GM23338 (cell line): ENCODE measurements around the gene NGF. TPM values are rescaled to one million over a fixed set of nuclear protein-coding genes. Genes with fewer than 3 reads are reported as not detected.

Experiments
- ATAC-seq: fragments of 200-7000 bp; cut with Tn5 transposase; 3 replicates; pipeline ENCODE4 v1.9.1; 2020
- DNase-seq: peaks from one replicate; pipeline ENCODE4 v3.0.0-alpha.2; 2015; ENCODE audit warnings: low spot score
- H2AFZ ChIP-seq: fragments of 200-600 bp; sonication (generic); 2 replicates; pipeline ENCODE4 v1.8.0; 2016; ENCODE audit warnings: antibody characterized with exemption, mild to moderate bottlenecking, moderate library complexity
- H3F3A ChIP-seq: fragments of 200-600 bp; sonication (generic); replicated peaks from 2 replicates; pipeline ENCODE4 v1.8.0; 2017; ENCODE audit warnings: antibody characterized with exemption, mixed run types, low read depth
- H3K27ac ChIP-seq: fragments of 200-600 bp; sonication (generic); 2 replicates; pipeline ENCODE4 v1.6.1; 2016; ENCODE audit warnings: low read depth
- H3K27me3 ChIP-seq: fragments of 200-600 bp; sonication (generic); 2 replicates; pipeline ENCODE4 v1.8.0; 2016; ENCODE audit warnings: mild to moderate bottlenecking, mixed run types, moderate library complexity; ENCODE audit not compliant: insufficient read depth
- H3K36me3 ChIP-seq: fragments of 200-600 bp; sonication (generic); 2 replicates; pipeline ENCODE4 v1.8.0; 2016; ENCODE audit warnings: mild to moderate bottlenecking; ENCODE audit not compliant: insufficient read depth
- H3K4me1 ChIP-seq: fragments of 200-600 bp; sonication (generic); 2 replicates; pipeline ENCODE4 v1.8.0; 2016; ENCODE audit warnings: mild to moderate bottlenecking, moderate library complexity; ENCODE audit not compliant: insufficient read depth
- H3K4me2 ChIP-seq: fragments of 200-600 bp; sonication (generic); 2 replicates; pipeline ENCODE4 v1.7.1; 2017; ENCODE audit warnings: mixed run types
- H3K4me3 ChIP-seq: fragments of 200-600 bp; sonication (generic); 2 replicates; pipeline ENCODE4 v1.6.1; 2016; ENCODE audit warnings: mixed run types
- H3K79me2 ChIP-seq: fragments of 200-600 bp; sonication (generic); replicated peaks from 2 replicates; pipeline ENCODE4 v1.8.0; 2017; ENCODE audit warnings: mild to moderate bottlenecking; ENCODE audit not compliant: insufficient read depth
- H3K9me2 ChIP-seq: fragments of 200-600 bp; sonication (generic); 2 replicates; pipeline ENCODE4 v1.8.0; 2017; ENCODE audit not compliant: insufficient read depth
- H4K20me1 ChIP-seq: fragments of 200-600 bp; sonication (generic); replicated peaks from 2 replicates; pipeline ENCODE4 v1.8.0; 2017; ENCODE audit warnings: mild to moderate bottlenecking; ENCODE audit not compliant: insufficient read depth
- H3K27ac Mint-ChIP-seq: 2 replicates; pipeline ENCODE4 v1.8.0; 2020; ENCODE audit warnings: inconsistent platforms, mild to moderate bottlenecking, moderate library complexity, mixed read lengths
- H3K27me3 Mint-ChIP-seq: 3 replicates; pipeline ENCODE4 v1.8.0; 2022; ENCODE audit warnings: low read depth, mild to moderate bottlenecking, moderate library complexity, mixed read lengths, inconsistent platforms; ENCODE audit not compliant: insufficient read depth, poor library complexity
- H3K36me3 Mint-ChIP-seq: 3 replicates; pipeline ENCODE4 v1.8.0; 2021; ENCODE audit warnings: low read depth, mild to moderate bottlenecking, inconsistent platforms, moderate library complexity, mixed read lengths
- H3K4me1 Mint-ChIP-seq: 3 replicates; pipeline ENCODE4 v1.8.0; 2020; ENCODE audit warnings: mild to moderate bottlenecking, inconsistent platforms, mixed read lengths
- H3K4me3 Mint-ChIP-seq: 3 replicates; pipeline ENCODE4 v1.8.0; 2021; ENCODE audit warnings: moderate library complexity, mild to moderate bottlenecking, inconsistent platforms, mixed read lengths
- H3K9me3 Mint-ChIP-seq: 3 replicates; pipeline ENCODE4 v1.8.0; 2020; ENCODE audit warnings: moderate library complexity, mild to moderate bottlenecking, inconsistent platforms, mixed read lengths
- CREB1 ChIP-seq: fragments of 250-450 bp; sonication (Bioruptor Pico); IDR thresholded peaks from 2 replicates; pipeline ENCODE4 v1.5.0; 2020; ENCODE audit warnings: low read depth, mild to moderate bottlenecking, moderate library complexity
- EZH2 ChIP-seq: fragments of 200-600 bp; sonication (generic); IDR thresholded peaks from one replicate; pipeline ENCODE4 v1.8.0; 2017; ENCODE audit warnings: antibody characterized with exemption, mild to moderate bottlenecking, low read depth; ENCODE audit not compliant: unreplicated experiment
- EZH2phosphoT487 ChIP-seq: fragments of 200-600 bp; sonication (generic); IDR thresholded peaks from one replicate; pipeline ENCODE4 v1.8.1; 2018; ENCODE audit warnings: antibody characterized with exemption; ENCODE audit not compliant: unreplicated experiment
- JUNB ChIP-seq: IDR thresholded peaks from one replicate; pipeline ENCODE4 v1.6.1; 2016; ENCODE audit warnings: antibody characterized with exemption; ENCODE audit not compliant: unreplicated experiment
- NANOG ChIP-seq: IDR thresholded peaks from 2 replicates; pipeline ENCODE4 v1.6.1; 2016; ENCODE audit warnings: antibody characterized with exemption, borderline replicate concordance
- POLR2AphosphoS5 ChIP-seq: IDR thresholded peaks from 2 replicates; pipeline ENCODE4 v1.6.1; 2016; ENCODE audit warnings: antibody characterized with exemption, low read depth
- STAT1 ChIP-seq: IDR thresholded peaks from one replicate; pipeline ENCODE4 v1.6.1; 2016; ENCODE audit warnings: antibody characterized with exemption; ENCODE audit not compliant: unreplicated experiment
- ZNF114 ChIP-seq: fragments of 250-450 bp; sonication (Bioruptor Pico); IDR thresholded peaks from 2 replicates; pipeline ENCODE4 v1.5.0; 2020; ENCODE audit warnings: mild to moderate bottlenecking, moderate library complexity
- ZNF331 ChIP-seq: fragments of 250-450 bp; sonication (Bioruptor Pico); IDR thresholded peaks from 2 replicates; pipeline ENCODE4 v1.5.0; 2020; ENCODE audit warnings: low read depth, mild to moderate bottlenecking, moderate library complexity
- polyA plus RNA-seq: library from polyadenylated mRNA; unstranded; fragments of >200 nt; fragmentation: Nextera tagmentation; extraction: Ambion mirVana; gene quantifications from 2 replicates; pipeline ENCODE4 v1.2.1, GENCODE V29; 2016
- total RNA-seq: library from RNA; depleted of rRNA; stranded (reverse); fragments of >200 nt; shearing (Covaris generic); gene quantifications from 2 replicates; pipeline ENCODE4 v1.2.3, GENCODE V29; 2014
- TF ChIP-seq, protein P1 (sequence below): fragments of 250-450 bp; sonication (Bioruptor Pico); IDR thresholded peaks from 2 replicates; pipeline ENCODE4 v1.5.0; 2020; ENCODE audit warnings: mild to moderate bottlenecking, moderate library complexity
- TF ChIP-seq, protein P2 (sequence below): IDR thresholded peaks from one replicate; pipeline ENCODE4 v1.6.1; 2018; ENCODE audit warnings: antibody characterized with exemption; ENCODE audit not compliant: unreplicated experiment
- TF ChIP-seq, protein P3 (sequence below): IDR thresholded peaks from 2 replicates; pipeline ENCODE4 v1.6.1; 2016; ENCODE audit warnings: antibody characterized with exemption
- TF ChIP-seq, protein P4 (sequence below), 2 experiments: fragments of 200-600 bp in 1 of 2; sonication (generic) in 1 of 2; conservative IDR thresholded peaks; 2 replicates each; pipeline versions ENCODE4 v1.5.1 to v1.6.1; 2016 to 2017; ENCODE audit warnings: antibody characterized with exemption in 2 of 2, low read depth in 2 of 2, mild to moderate bottlenecking in 2 of 2, moderate library complexity in 1 of 2

NGF gene
- total and polyA plus RNA-seq, 2 experiments from 2014 or later = 0.28 to 0.92 TPM

DNA sequence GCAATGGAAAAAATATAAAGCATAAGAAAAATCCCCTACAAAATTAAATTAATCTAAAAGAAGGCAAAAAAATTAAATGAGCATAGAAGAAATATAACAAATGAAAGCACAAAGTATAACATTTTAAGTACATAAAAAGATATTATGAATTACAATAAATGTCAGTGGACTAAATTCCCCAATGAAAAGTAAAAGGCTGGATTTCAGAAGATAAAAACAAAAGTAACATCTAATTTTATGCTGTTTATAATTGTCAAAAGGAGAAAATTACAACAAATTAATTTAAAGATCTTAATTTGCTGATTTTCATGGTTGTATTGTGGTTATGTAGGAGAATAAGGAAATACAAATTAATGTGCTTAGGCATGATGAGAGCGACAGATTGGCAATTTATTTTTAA lies 92.8 kb downstream of the NGF start:
- DNase-seq = no peak
- ATAC-seq = no peak
- Histone ChIP-seq H3F3A (no peaks in the 10 kb centered on the region), H3K36me3 (no peaks in the 10 kb centered on the region), H4K20me1 (no peaks in the 10 kb centered on the region), H3K79me2 (no peaks in the 10 kb centered on the region), H3K9me2 (peaks cover 7% of the 10 kb centered on the region; the same call in 1 of the 2 replicates), H3K4me2 (no peak overlapping the region), H2AFZ (no peak overlapping the region), H3K27me3 (no peaks in the 10 kb centered on the region), H3K27ac (no peak overlapping the region), H3K4me1 (no peaks in the 10 kb centered on the region), H3K4me3 (no peak overlapping the region)
- no peak for TF ChIP-seq STAT1
- TF ChIP-seq POLR2AphosphoS5 = no peak
- TF ChIP-seq, protein P1, sequence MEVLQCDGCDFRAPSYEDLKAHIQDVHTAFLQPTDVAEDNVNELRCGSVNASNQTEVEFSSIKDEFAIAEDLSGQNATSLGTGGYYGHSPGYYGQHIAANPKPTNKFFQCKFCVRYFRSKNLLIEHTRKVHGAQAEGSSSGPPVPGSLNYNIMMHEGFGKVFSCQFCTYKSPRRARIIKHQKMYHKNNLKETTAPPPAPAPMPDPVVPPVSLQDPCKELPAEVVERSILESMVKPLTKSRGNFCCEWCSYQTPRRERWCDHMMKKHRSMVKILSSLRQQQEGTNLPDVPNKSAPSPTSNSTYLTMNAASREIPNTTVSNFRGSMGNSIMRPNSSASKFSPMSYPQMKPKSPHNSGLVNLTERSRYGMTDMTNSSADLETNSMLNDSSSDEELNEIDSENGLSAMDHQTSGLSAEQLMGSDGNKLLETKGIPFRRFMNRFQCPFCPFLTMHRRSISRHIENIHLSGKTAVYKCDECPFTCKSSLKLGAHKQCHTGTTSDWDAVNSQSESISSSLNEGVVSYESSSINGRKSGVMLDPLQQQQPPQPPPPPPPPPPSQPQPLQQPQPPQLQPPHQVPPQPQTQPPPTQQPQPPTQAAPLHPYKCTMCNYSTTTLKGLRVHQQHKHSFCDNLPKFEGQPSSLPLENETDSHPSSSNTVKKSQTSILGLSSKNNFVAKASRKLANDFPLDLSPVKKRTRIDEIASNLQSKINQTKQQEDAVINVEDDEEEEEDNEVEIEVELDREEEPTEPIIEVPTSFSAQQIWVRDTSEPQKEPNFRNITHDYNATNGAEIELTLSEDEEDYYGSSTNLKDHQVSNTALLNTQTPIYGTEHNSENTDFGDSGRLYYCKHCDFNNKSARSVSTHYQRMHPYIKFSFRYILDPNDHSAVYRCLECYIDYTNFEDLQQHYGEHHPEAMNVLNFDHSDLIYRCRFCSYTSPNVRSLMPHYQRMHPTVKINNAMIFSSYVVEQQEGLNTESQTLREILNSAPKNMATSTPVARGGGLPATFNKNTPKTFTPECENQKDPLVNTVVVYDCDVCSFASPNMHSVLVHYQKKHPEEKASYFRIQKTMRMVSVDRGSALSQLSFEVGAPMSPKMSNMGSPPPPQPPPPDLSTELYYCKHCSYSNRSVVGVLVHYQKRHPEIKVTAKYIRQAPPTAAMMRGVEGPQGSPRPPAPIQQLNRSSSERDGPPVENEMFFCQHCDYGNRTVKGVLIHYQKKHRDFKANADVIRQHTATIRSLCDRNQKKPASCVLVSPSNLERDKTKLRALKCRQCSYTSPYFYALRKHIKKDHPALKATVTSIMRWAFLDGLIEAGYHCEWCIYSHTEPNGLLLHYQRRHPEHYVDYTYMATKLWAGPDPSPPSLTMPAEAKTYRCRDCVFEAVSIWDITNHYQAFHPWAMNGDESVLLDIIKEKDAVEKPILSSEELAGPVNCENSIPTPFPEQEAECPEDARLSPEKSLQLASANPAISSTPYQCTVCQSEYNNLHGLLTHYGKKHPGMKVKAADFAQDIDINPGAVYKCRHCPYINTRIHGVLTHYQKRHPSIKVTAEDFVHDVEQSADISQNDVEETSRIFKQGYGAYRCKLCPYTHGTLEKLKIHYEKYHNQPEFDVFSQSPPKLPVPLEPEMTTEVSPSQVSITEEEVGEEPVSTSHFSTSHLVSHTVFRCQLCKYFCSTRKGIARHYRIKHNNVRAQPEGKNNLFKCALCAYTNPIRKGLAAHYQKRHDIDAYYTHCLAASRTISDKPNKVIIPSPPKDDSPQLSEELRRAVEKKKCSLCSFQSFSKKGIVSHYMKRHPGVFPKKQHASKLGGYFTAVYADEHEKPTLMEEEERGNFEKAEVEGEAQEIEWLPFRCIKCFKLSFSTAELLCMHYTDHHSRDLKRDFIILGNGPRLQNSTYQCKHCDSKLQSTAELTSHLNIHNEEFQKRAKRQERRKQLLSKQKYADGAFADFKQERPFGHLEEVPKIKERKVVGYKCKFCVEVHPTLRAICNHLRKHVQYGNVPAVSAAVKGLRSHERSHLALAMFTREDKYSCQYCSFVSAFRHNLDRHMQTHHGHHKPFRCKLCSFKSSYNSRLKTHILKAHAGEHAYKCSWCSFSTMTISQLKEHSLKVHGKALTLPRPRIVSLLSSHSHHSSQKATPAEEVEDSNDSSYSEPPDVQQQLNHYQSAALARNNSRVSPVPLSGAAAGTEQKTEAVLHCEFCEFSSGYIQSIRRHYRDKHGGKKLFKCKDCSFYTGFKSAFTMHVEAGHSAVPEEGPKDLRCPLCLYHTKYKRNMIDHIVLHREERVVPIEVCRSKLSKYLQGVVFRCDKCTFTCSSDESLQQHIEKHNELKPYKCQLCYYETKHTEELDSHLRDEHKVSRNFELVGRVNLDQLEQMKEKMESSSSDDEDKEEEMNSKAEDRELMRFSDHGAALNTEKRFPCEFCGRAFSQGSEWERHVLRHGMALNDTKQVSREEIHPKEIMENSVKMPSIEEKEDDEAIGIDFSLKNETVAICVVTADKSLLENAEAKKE (CRISPR knock-in tag) = no peak
- no peak for TF ChIP-seq CREB1
- no peak for TF ChIP-seq NANOG
- TF ChIP-seq EZH2 = no peak
- TF ChIP-seq, protein P2, sequence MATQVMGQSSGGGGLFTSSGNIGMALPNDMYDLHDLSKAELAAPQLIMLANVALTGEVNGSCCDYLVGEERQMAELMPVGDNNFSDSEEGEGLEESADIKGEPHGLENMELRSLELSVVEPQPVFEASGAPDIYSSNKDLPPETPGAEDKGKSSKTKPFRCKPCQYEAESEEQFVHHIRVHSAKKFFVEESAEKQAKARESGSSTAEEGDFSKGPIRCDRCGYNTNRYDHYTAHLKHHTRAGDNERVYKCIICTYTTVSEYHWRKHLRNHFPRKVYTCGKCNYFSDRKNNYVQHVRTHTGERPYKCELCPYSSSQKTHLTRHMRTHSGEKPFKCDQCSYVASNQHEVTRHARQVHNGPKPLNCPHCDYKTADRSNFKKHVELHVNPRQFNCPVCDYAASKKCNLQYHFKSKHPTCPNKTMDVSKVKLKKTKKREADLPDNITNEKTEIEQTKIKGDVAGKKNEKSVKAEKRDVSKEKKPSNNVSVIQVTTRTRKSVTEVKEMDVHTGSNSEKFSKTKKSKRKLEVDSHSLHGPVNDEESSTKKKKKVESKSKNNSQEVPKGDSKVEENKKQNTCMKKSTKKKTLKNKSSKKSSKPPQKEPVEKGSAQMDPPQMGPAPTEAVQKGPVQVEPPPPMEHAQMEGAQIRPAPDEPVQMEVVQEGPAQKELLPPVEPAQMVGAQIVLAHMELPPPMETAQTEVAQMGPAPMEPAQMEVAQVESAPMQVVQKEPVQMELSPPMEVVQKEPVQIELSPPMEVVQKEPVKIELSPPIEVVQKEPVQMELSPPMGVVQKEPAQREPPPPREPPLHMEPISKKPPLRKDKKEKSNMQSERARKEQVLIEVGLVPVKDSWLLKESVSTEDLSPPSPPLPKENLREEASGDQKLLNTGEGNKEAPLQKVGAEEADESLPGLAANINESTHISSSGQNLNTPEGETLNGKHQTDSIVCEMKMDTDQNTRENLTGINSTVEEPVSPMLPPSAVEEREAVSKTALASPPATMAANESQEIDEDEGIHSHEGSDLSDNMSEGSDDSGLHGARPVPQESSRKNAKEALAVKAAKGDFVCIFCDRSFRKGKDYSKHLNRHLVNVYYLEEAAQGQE = no peak
- TF ChIP-seq JUNB = no peak
- TF ChIP-seq, protein P3, sequence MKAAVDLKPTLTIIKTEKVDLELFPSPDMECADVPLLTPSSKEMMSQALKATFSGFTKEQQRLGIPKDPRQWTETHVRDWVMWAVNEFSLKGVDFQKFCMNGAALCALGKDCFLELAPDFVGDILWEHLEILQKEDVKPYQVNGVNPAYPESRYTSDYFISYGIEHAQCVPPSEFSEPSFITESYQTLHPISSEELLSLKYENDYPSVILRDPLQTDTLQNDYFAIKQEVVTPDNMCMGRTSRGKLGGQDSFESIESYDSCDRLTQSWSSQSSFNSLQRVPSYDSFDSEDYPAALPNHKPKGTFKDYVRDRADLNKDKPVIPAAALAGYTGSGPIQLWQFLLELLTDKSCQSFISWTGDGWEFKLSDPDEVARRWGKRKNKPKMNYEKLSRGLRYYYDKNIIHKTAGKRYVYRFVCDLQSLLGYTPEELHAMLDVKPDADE = no peak
- TF ChIP-seq EZH2phosphoT487 = no peak
- no peak for TF ChIP-seq ZNF331
- TF ChIP-seq, protein P4, sequence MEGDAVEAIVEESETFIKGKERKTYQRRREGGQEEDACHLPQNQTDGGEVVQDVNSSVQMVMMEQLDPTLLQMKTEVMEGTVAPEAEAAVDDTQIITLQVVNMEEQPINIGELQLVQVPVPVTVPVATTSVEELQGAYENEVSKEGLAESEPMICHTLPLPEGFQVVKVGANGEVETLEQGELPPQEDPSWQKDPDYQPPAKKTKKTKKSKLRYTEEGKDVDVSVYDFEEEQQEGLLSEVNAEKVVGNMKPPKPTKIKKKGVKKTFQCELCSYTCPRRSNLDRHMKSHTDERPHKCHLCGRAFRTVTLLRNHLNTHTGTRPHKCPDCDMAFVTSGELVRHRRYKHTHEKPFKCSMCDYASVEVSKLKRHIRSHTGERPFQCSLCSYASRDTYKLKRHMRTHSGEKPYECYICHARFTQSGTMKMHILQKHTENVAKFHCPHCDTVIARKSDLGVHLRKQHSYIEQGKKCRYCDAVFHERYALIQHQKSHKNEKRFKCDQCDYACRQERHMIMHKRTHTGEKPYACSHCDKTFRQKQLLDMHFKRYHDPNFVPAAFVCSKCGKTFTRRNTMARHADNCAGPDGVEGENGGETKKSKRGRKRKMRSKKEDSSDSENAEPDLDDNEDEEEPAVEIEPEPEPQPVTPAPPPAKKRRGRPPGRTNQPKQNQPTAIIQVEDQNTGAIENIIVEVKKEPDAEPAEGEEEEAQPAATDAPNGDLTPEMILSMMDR (conservative IDR thresholded peaks at IDR 0.05; ENCODE audit: low read depth in 2 of 2) = no peak
- TF ChIP-seq ZNF114 = no peak
- Mint-ChIP-seq H3K27ac (no peak overlapping the region), H3K4me3 (no peak overlapping the region), H3K9me3 (peaks cover 5% of the 10 kb centered on the region; the same call in 2 of the 3 replicates), H3K36me3 (no peaks in the 10 kb centered on the region), H3K4me1 (no peaks in the 10 kb centered on the region), H3K27me3 (no peaks in the 10 kb centered on the region)
